GM18508 (cell line): ENCODE data around the gene SERPINA4.
"Not testable (repeated sequence)": the region's sequence is repeated elsewhere in the genome, so short reads cannot be mapped to it uniquely, and the experiment has no call there.

Experiments
- ATAC-seq: cut with Tn5 transposase; IDR thresholded peaks from one replicate; pipeline ENCODE4 v1.9.1; 2021; ENCODE audit warnings: moderate number of reproducible peaks; ENCODE audit not compliant: insufficient read depth, unreplicated experiment

The SERPINA4 gene

GRCh38 chr14:94562941-94563883 lies 2.0 kb downstream of the SERPINA4 start:
- ATAC-seq, result no peak

- no peak for ATAC-seq
Measured at GRCh38 chr14:94564381-94564780, 3.1 kb downstream of the SERPINA4 start.

GRCh38 chr14:94568186-94568585 lies 6.9 kb downstream of the SERPINA4 start:
- no peak for ATAC-seq

- no peak for ATAC-seq
Measured at GRCh38 chr14:94569381-94570001, 8.2 kb downstream of the SERPINA4 start.

DNA sequence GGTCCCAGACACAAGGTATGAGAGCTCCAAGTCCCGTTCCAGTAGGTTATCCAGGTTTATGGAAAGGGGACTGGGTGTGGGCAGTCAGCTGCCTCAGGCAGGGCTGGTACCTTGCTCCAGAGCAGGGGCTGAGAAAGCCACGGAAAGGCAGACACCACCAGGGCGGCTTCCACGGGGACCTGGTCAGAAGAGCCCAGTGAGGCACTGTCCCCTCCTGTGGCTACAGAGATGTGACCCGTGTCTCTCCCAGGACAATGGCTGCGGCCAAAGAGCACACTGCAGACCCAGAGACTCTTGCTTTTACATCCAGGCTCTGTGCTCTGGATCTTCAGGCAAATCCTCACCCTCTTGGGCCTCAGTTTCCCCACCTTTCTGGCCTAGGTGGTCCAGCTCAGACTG lies 8.8 kb downstream of the SERPINA4 start:
- no peak for ATAC-seq

DNA sequence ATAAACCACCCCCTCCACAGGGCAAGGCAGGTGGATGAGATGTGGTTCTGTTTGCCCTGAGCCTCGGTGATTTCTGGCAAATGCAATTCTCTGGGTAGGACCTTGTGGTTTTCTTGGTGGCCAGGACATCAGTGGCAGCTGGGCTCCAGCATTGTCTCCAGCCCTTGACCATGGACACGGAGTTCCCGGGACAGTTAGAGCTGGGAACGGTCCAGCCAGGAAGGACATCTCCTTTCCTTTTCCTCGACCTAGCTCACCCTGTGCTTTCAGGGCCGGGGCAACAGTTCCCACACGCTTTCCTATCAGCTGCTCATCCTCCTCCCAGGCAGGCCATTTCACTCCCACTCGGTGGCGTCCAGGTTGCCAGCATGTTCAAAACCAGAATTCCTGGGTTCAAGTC lies 9.2 kb downstream of the SERPINA4 start:
- ATAC-seq, result no peak

DNA sequence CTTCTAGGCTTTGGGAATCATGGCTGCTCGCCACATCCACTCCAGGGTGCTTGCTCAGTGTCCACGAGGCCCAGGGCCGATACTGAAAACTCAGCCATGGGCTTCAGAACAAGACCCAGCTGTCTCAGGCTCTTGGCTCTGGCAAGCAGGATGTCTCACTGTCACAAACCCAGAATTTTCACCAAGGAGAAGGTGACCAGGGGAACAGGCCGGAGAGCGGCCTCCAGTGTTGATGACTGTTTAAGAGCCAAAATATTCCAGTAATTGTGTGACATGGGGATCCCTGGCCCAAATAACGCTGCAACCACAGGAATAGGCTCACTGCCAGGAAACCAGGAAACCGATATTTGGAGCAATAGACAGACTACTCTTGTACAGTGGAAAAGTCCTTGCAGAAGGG lies 10.2 kb downstream of the SERPINA4 start:
- ATAC-seq, result no peak

GRCh38 chr14:94571950-94572349 lies 10.7 kb downstream of the SERPINA4 start:
- ATAC-seq, result no peak

GRCh38 chr14:94572637-94573303 lies 11.5 kb downstream of the SERPINA4 start:
- no peak for ATAC-seq

DNA sequence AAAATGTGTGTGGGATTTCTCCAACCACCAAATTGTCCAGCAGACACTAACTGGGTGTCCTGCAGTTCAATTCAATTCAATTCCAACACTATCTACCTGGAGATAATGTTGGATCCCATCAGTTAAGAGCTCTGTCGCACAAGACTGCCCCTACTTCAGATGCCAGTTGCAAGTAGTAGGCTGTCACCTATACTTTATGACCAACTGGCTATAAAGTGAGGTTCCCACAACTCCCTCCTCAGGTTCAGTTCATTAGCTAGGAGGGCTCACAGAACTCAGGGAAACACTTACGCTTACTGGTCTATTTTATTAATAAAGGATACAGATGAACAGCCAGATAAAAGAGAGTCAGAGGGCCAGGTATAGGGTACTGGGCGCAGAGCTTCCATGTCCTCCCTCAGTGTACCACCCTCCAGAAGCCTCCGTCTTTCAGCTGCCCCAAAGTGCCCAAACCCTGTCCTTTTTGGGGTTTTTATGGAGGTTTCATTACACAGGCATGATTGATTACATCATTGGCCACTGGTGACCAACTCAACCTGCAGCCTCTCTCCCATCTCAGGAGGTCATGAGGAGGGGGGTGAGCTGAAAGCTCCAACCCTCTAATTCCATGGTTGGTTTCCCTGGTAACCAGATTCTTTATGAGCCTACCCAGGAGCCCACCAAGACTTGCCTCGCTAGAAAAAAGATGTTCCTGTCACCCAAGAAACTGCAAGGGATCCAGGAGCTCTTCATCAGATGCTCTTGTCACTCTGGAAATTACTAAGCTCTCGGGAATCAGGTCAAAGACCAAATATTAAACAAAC lies 12.4 kb downstream of the SERPINA4 start:
- no peak for ATAC-seq

DNA sequence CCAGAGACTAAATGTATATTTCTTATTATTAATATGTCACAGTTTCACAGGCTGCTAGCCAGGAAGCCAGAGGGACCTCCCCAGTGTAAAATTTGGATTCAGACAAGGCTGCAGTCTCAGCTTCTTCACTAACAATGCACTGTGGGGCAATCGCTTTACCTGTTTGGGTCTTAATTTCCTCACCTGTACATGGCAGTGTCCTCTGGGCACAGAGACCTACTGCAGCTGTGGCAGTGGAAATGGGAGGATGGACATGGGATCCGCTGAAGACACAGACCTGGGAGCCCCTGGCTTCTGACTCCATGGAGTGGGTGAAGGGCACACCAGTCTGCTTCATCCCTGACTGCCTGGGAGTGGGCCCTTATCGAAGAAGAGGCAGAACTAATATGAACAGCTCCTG lies 13.1 kb downstream of the SERPINA4 start:
- no peak for ATAC-seq

GRCh38 chr14:94575730-94576585 lies 14.7 kb downstream of the SERPINA4 start:
- no peak for ATAC-seq

DNA sequence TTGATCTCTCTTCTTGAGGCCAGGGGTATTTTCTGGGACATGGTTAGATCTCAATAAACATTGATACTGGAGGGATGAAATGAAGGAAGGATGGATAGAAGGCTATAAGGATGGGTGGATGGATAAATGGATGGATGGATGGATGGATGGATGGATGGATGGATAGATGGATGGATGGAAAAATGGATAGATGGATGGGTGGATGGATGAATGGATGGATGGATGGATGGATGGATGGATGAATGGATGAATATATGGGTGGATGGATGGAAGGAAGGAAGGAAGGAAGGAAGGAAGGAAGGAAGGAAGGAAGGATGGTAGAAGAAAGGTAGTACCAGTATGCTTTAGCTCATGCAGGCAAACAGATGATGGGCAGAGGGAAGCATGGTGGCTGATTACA lies 16.2 kb downstream of the SERPINA4 start:
- ATAC-seq, result not testable (repeated sequence)

- ATAC-seq, result no peak
Measured at GRCh38 chr14:94578712-94579111, 17.5 kb downstream of the SERPINA4 start.

GRCh38 chr14:94581127-94581999 lies 20.1 kb downstream of the SERPINA4 start, which contains the start of gene SERPINA5:
TSS of gene SERPINA5 (plus strand) at chr14:94581426. CDS start at chr14:94587363, 5,937 bp downstream.
- no peak for ATAC-seq

GRCh38 chr14:94582199-94582750 lies 21.0 kb downstream of the SERPINA4 start:
- ATAC-seq, result no peak

DNA sequence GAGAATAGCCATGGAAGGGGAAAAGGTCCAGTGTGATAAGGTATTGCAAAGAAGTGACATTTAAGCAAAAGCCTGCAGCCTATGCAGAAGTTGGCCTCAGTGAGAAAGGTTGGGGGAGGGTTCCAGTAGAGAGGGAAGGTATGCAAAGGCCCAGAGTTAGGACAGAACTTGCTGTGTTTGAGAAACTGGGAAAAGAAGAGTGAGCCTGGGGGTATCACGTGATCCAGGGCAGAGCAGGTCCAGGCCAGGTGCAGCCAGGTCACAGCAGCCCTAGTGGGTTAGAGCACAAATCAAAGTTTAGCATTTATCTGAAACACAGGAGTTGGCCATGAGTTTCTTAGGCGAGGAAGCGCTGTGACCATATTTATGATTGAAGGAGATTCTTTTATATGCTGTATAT lies 21.6 kb downstream of the SERPINA4 start:
- no peak for ATAC-seq

DNA sequence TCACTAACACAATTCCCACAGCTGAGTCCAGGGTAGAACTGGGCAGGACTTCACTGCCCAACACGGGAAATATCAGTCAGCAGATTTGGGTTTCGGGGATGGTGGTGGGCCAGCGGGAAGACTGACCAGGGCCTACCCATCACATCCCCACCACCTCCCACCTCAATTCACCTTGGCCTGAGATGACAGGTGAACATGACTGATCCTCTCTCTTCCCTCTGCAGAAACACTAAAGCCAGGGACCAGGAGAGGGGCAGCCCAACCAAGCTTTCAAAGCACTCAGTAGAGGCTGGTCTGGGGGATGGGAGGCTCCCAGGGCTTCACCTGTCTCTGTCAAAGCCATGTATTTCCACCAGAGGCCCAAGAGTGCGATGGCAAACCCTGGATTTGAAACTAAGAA lies 22.3 kb downstream of the SERPINA4 start:
- ATAC-seq, result no peak
